ENCODE results near the gene MYO7A. TPM values are rescaled to one million over a fixed set of nuclear protein-coding genes. Genes with fewer than 3 reads are reported as not detected.

MYO7A gene
- 10 to 100 TPM in 1 of 4 donors, 1 to 10 TPM in 3; 2.0 to 18.2 (median 6.6) TPM for total RNA-seq

DNA sequence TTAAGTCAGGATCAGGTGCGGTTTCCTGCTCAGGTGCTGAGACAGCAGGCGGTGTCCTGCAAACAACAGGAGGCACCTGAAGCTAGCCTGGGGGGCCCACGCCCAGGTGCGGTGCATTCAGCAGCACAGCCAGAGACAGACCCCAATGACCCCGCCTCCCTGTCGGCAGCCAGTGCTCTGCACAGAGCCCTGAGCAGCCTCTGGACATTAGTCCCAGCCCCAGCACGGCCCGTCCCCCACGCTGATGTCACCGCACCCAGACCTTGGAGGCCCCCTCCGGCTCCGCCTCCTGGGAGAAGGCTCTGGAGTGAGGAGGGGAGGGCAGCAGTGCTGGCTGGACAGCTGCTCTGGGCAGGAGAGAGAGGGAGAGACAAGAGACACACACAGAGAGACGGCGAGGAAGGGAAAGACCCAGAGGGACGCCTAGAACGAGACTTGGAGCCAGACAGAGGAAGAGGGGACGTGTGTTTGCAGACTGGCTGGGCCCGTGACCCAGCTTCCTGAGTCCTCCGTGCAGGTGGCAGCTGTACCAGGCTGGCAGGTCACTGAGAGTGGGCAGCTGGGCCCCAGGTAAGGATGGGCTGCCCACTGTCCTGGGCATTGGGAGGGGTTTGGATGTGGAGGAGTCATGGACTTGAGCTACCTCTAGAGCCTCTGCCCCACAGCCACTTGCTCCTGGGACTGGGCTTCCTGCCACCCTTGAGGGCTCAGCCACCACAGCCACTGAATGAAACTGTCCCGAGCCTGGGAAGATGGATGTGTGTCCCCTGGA, at the start of gene MYO7A:
MYO7A (plus strand) TSS at position 327 of the 772 bp plus-strand sequence. CDS start 2,389 bp downstream, outside the sequence.
- TF ChIP-seq POLR2A (IDR thresholded peaks at IDR 0.05) (no peak), CTCF (IDR thresholded peaks at IDR 0.05) (no peak)
- intact Hi-C loops (cut with DNase I; ENCODE audit: low total_unique reads), result loop anchor here (10.0 kb wide), 1 partner anchor 57 kb away; no protein-coding TSS in a partner anchor
- H3K4me3 ChIP-seq, result peak within 1 kb of the TSS; percentile 0 to 34
- no peaks in the 10 kb centered on the region for H3K9me3 ChIP-seq
- peak; percentile 42 to 59 for DNase-seq
- H3K27ac ChIP-seq, result no peak within 1 kb of the TSS
- H3K27me3 ChIP-seq, result no peaks in the 10 kb centered on the region
- peaks cover 0 to 5% of the 10 kb centered on the region in 2 donors for H3K4me1 ChIP-seq
- no peaks in the 10 kb centered on the region for H3K36me3 ChIP-seq

DNA sequence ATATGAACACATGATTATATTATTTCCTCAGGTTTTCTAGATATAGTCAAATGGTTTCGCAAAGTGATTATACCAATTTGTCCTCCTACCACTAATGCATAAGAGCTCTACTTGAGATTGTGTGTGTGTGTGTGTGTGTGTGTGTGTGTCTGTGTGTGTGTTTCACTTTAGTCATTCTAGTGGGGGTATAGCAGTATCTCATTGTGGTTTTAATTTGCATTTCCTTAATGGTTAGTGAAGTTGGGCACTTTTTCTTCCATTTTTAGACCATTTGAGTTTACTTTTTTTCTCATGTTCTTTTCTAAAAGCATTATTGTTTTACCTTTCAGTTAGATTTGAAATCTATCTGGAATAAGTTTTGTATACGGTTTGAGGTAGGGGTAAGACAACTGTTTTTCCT, 48.4 kb upstream of the MYO7A start:
- Histone ChIP-seq H3K36me3 (no peaks in the 10 kb centered on the region), H3K4me1 (peaks cover 0 to under 1% of the 10 kb centered on the region in 2 donors), H3K27me3 (no peaks in the 10 kb centered on the region), H3K9me3 (no peaks in the 10 kb centered on the region), H3K4me3 (no peak overlapping the region), H3K27ac (no peak overlapping the region)
- TF ChIP-seq POLR2A (IDR thresholded peaks at IDR 0.05) (no peak), CTCF (IDR thresholded peaks at IDR 0.05) (no peak)
- intact Hi-C loops (cut with DNase I; ENCODE audit: low total_unique reads), result no loop called here
- no peak for DNase-seq

DNA sequence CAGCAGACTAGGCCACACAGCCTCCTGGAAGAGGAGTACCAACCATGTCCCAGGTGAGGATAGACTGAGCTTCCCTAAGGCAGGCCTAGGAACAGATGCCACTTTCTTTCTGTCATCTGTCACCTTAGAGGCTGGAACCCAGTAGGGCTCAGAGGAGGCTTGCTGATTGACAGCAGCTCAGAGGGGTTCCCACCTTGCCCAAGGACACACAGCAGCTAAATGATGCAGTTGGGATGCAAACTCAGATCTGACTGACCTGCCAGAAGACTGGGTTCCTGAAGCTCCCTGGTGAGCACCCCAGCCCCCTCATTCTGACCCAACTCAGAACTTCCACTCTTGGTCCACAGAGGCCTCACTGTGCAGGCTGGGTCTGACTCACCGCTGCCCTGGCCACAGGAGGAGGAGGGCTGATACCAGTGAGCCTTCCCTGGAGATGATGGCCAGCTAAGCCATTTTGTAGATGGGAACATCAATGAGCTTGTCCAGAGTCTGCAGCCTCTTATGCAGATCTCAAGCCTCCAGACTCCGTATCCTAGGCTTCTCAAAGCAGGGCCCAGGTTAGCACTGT, 47.3 kb upstream of the MYO7A start:
- Histone ChIP-seq H3K36me3 (no peaks in the 10 kb centered on the region), H3K27ac (no peak overlapping the region), H3K27me3 (no peaks in the 10 kb centered on the region), H3K4me1 (no peaks in the 10 kb centered on the region), H3K9me3 (no peaks in the 10 kb centered on the region), H3K4me3 (no peak overlapping the region)
- no peak for TF ChIP-seq CTCF (IDR thresholded peaks at IDR 0.05)
- TF ChIP-seq POLR2A (IDR thresholded peaks at IDR 0.05), result no peak
- DNase-seq, result peak in 1 of 2 donors; percentile 9
- intact Hi-C loops (cut with DNase I; ENCODE audit: low total_unique reads), result no loop called here

DNA sequence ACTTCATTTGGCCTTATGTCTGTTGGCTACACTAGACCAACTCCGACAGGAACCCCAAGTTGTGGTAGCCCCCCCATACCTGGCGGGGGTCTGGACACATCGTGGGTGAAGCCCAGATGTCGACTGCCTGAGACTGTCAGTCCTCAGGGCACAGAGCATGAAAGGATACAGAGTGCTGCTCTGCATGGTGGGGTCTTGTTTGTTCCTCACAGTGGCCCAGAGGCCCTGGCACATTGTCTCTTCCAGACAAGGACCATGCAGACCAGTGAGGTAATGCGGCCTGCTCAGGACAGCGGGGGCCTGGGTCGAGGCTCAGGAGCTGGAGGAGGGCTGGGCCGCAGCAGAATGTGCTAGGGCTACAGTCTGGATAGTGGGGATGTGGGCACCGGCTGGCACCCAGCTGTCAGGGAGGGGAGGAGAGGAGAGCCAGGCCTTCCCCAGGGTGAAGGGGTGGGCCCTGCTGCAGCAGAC, 46.6 kb upstream of the MYO7A start:
- H3K36me3 ChIP-seq, result no peaks in the 10 kb centered on the region
- H3K4me1 ChIP-seq, result no peaks in the 10 kb centered on the region
- no peaks in the 10 kb centered on the region for H3K9me3 ChIP-seq
- intact Hi-C loops (cut with DNase I; ENCODE audit: low total_unique reads), result no loop called here
- DNase-seq, result peak; percentile 7 to 11
- TF ChIP-seq CTCF (IDR thresholded peaks at IDR 0.05) (no peak), POLR2A (IDR thresholded peaks at IDR 0.05) (no peak)
- H3K27ac ChIP-seq, result no peak overlapping the region
- H3K4me3 ChIP-seq, result no peak overlapping the region
- H3K27me3 ChIP-seq, result no peaks in the 10 kb centered on the region
